Loucy (cell line): ENCODE results near the gene SLC11A2.

Experiments used
- H2AFZ ChIP-seq: fragments of 200-600 bp; sonication (generic); 2 replicates; pipeline ENCODE4 v1.6.0; 2016; ENCODE audit warnings: antibody characterized with exemption, mild to moderate bottlenecking, low read length, moderate library complexity
- H3F3A ChIP-seq: fragments of 200-600 bp; 2 replicates; pipeline ENCODE4 v1.6.0; 2016; ENCODE audit warnings: antibody characterized with exemption, low read depth, mild to moderate bottlenecking
- H3K27me3 ChIP-seq: fragments of 200-600 bp; sonication (generic); 2 replicates; pipeline ENCODE4 v1.6.1; 2014; ENCODE audit warnings: low read length, mild to moderate bottlenecking; ENCODE audit not compliant: insufficient read depth, poor library complexity, severe bottlenecking
- H3K36me3 ChIP-seq: fragments of 200-600 bp; sonication (generic); 2 replicates; pipeline ENCODE4 v1.6.1; 2016; ENCODE audit warnings: low read length; ENCODE audit not compliant: insufficient read depth
- H3K4me1 ChIP-seq: fragments of 200-600 bp; sonication (generic); 2 replicates; pipeline ENCODE4 v1.5.1; 2014; ENCODE audit warnings: low read length, mild to moderate bottlenecking; ENCODE audit not compliant: insufficient read depth, poor library complexity, severe bottlenecking
- H3K4me2 ChIP-seq: fragments of 200-600 bp; sonication (generic); 2 replicates; pipeline ENCODE4 v1.6.0; 2014; ENCODE audit warnings: antibody characterized with exemption, low read length, low read depth, mild to moderate bottlenecking; ENCODE audit not compliant: poor library complexity, severe bottlenecking
- H3K4me3 ChIP-seq: fragments of 200-600 bp; sonication (generic); 2 replicates; pipeline ENCODE4 v1.5.1; 2014; ENCODE audit warnings: low read length, mild to moderate bottlenecking, mixed read lengths; ENCODE audit not compliant: poor library complexity, severe bottlenecking
- H3K79me2 ChIP-seq: fragments of 200-600 bp; sonication (generic); 2 replicates; pipeline ENCODE4 v1.6.1; 2014; ENCODE audit warnings: low read length; ENCODE audit not compliant: insufficient read depth
- H3K9ac ChIP-seq: fragments of 200-600 bp; sonication (generic); 2 replicates; pipeline ENCODE4 v1.6.0; 2014; ENCODE audit warnings: mild to moderate bottlenecking, low read depth, low read length, moderate library complexity; ENCODE audit not compliant: poor library complexity, severe bottlenecking
- H3K9me2 ChIP-seq: fragments of 200-600 bp; sonication (generic); replicated peaks from 2 replicates; pipeline ENCODE4 v1.6.1; 2016; ENCODE audit warnings: low read depth, low read length, mixed read lengths
- H3K9me3 ChIP-seq: fragments of 200-600 bp; sonication (generic); 2 replicates; pipeline ENCODE4 v1.6.1; 2014; ENCODE audit warnings: mild to moderate bottlenecking, antibody characterized with exemption, low read length, low read depth; ENCODE audit not compliant: insufficient read depth
- H4K20me1 ChIP-seq: fragments of 200-600 bp; sonication (generic); 2 replicates; pipeline ENCODE4 v1.6.0; 2014; ENCODE audit warnings: antibody characterized with exemption, low read length, mild to moderate bottlenecking; ENCODE audit not compliant: insufficient read depth, poor library complexity, severe bottlenecking
- EZH2phosphoT487 ChIP-seq: fragments of 200-600 bp; IDR thresholded peaks from 2 replicates; pipeline ENCODE4 v1.6.1; 2018; ENCODE audit warnings: antibody characterized with exemption, mild to moderate bottlenecking, moderate library complexity, borderline replicate concordance
- TF ChIP-seq, protein P1 (sequence below): fragments of 200-600 bp; sonication (generic); conservative IDR thresholded peaks from 2 replicates; pipeline ENCODE4 v1.5.1; 2014; ENCODE audit warnings: mild to moderate bottlenecking, antibody characterized with exemption, low read length

The SLC11A2 gene

DNA sequence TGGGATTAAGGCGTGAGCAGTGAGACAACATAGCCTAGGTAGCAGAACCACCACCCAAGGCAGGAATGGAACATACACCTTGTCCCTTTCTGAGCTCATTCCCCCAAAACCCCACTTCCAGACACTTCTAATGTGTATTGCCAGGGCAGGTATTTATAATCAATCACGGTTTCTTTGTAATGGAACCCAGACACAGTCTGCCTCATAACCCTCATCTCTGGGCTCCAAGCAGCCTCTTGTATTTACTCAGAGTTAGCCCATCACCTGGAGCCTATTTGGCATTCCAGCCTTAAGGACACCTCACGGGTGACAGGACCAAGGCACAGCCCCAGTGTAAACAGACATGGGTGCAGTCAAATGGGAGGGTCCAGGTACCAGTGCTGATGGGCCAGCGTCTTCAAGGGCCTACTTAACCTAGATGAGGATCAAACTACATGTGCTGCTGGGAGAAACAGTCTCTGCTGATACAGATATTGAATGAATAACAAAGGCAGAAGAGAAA, 76.3 kb downstream of the SLC11A2 start:
- H3K9me2 ChIP-seq: no peaks in the 10 kb centered on the region
- no peak overlapping the region for H2AFZ ChIP-seq
- no peak overlapping the region for H3K4me2 ChIP-seq
- H3K27me3 ChIP-seq: no peaks in the 10 kb centered on the region
- no peaks in the 10 kb centered on the region for H3K4me1 ChIP-seq
- no peaks in the 10 kb centered on the region for H3K79me2 ChIP-seq
- H3K9me3 ChIP-seq: no peaks in the 10 kb centered on the region
- H3K4me3 ChIP-seq: no peak overlapping the region
- TF ChIP-seq, protein P1, sequence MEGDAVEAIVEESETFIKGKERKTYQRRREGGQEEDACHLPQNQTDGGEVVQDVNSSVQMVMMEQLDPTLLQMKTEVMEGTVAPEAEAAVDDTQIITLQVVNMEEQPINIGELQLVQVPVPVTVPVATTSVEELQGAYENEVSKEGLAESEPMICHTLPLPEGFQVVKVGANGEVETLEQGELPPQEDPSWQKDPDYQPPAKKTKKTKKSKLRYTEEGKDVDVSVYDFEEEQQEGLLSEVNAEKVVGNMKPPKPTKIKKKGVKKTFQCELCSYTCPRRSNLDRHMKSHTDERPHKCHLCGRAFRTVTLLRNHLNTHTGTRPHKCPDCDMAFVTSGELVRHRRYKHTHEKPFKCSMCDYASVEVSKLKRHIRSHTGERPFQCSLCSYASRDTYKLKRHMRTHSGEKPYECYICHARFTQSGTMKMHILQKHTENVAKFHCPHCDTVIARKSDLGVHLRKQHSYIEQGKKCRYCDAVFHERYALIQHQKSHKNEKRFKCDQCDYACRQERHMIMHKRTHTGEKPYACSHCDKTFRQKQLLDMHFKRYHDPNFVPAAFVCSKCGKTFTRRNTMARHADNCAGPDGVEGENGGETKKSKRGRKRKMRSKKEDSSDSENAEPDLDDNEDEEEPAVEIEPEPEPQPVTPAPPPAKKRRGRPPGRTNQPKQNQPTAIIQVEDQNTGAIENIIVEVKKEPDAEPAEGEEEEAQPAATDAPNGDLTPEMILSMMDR: no peak
- H3K36me3 ChIP-seq: no peaks in the 10 kb centered on the region
- no peak overlapping the region for H3K9ac ChIP-seq
- H3F3A ChIP-seq: no peaks in the 10 kb centered on the region
- H4K20me1 ChIP-seq: no peaks in the 10 kb centered on the region

DNA sequence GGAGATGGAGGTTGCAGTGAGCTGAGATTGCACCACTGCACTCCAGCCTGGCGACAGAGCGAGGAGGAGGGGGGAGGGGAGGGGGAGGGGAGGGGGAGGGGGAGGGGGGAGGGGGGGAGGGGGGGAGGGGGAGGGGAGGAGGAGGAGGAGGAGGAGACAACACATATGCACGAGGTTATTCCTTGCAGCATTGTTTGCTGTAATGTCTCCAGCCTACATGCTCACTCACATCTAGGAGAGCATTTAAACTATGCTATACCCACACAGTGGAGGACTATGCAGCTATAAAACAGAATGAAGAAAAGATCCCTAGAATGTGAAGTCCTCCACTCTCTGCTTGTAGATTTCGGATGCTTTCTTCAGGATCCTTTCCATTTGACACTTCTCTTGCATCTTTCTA, 77.4 kb downstream of the SLC11A2 start:
- Histone ChIP-seq H3K27me3 (no peaks in the 10 kb centered on the region), H3K36me3 (no peaks in the 10 kb centered on the region), H3K9me3 (no peaks in the 10 kb centered on the region), H3K79me2 (no peaks in the 10 kb centered on the region), H3K4me3 (no peak overlapping the region), H3F3A (no peaks in the 10 kb centered on the region), H4K20me1 (no peaks in the 10 kb centered on the region), H3K9me2 (no peaks in the 10 kb centered on the region), H2AFZ (no peak overlapping the region), H3K9ac (no peak overlapping the region), H3K4me1 (no peaks in the 10 kb centered on the region), H3K4me2 (no peak overlapping the region)
- no peak for TF ChIP-seq EZH2phosphoT487
- TF ChIP-seq, protein P1: no peak

DNA sequence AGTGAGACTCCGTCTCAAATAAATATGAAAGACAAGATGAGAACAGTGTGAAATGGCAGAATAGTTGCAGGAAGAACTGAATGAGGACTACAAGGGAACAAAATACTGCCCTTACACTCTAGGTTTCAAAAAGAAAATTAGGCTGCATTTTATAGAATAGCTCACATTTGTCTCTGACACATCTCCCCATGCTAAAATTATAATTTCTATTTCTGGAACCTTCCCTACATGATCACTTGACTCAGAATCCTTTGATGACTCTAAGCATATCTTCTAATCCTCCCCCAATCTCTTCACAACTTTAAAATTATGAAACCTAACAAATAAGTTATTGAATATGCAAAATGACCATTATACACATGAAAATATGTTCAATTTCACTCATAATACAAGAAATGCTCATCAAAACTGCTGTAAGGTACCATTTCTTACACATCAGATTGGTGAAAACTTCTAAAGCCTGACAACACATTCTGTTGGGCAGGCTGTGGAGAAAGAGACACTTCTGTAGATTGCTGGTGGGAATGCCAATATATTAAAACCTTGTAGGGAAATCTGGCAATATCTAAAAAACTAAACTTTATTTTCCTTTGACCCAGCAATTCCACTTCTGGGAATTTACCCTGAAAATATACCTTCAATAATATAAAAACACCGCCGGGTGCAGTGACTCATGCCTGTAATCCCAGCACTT, 78.1 kb downstream of the SLC11A2 start:
- no peaks in the 10 kb centered on the region for H3K4me1 ChIP-seq
- no peak overlapping the region for H3K9ac ChIP-seq
- H3K36me3 ChIP-seq: no peaks in the 10 kb centered on the region
- no peaks in the 10 kb centered on the region for H3K9me2 ChIP-seq
- H3K4me3 ChIP-seq: no peak overlapping the region
- no peaks in the 10 kb centered on the region for H3K27me3 ChIP-seq
- TF ChIP-seq, protein P1: no peak
- TF ChIP-seq EZH2phosphoT487: no peak
- H4K20me1 ChIP-seq: no peaks in the 10 kb centered on the region
- H2AFZ ChIP-seq: no peak overlapping the region
- no peaks in the 10 kb centered on the region for H3F3A ChIP-seq
- H3K79me2 ChIP-seq: no peaks in the 10 kb centered on the region
- H3K4me2 ChIP-seq: no peak overlapping the region
- no peaks in the 10 kb centered on the region for H3K9me3 ChIP-seq
